ENCODE measurements around the gene ZXDB.
"Not testable (repeated sequence)": the region's sequence is repeated elsewhere in the genome, so short reads cannot be mapped to it uniquely, and the experiment has no call there.

Gene ZXDB

GRCh38 chrX:57591284-57592159 lies at the start of gene ZXDB:
ZXDB (plus strand) TSS chrX:57592011; CDS start chrX:57592049, 38 bp downstream.
- peak; percentile 61 for DNase-seq

- DNase-seq, result no peak
Measured at GRCh38 chrX:57565198-57565597, 26.6 kb upstream of the ZXDB start.

- DNase-seq, result peak; percentile 9
Measured at GRCh38 chrX:57573754-57574153, 18.1 kb upstream of the ZXDB start.

GRCh38 chrX:57582948-57583347 lies 8.9 kb upstream of the ZXDB start:
- not testable (repeated sequence) for DNase-seq

- no peak for DNase-seq
Measured at GRCh38 chrX:57583477-57583876, 8.3 kb upstream of the ZXDB start.

- DNase-seq, result no peak
Measured at GRCh38 chrX:57586360-57586759, 5.5 kb upstream of the ZXDB start.

- no peak for DNase-seq
Measured at GRCh38 chrX:57587062-57587461, 4.7 kb upstream of the ZXDB start.

GRCh38 chrX:57587607-57588006 lies 4.2 kb upstream of the ZXDB start:
- DNase-seq, result no peak

GRCh38 chrX:57592160-57592893 lies 516 bp downstream of the ZXDB start:
- peak; percentile 78 for DNase-seq

- not testable (repeated sequence) for DNase-seq
Measured at GRCh38 chrX:57592894-57593215, 1.0 kb downstream of the ZXDB start.

GRCh38 chrX:57595381-57595811 lies 3.6 kb downstream of the ZXDB start:
- no peak for DNase-seq

- DNase-seq, result no peak
Measured at GRCh38 chrX:57596109-57596508, 4.3 kb downstream of the ZXDB start.

GRCh38 chrX:57596516-57596915 lies 4.7 kb downstream of the ZXDB start:
- DNase-seq, result no peak

- no peak for DNase-seq
Measured at GRCh38 chrX:57607295-57608187, 15.7 kb downstream of the ZXDB start.

GRCh38 chrX:57613351-57613750 lies 21.5 kb downstream of the ZXDB start:
- DNase-seq, result not testable (repeated sequence)

- DNase-seq, result not testable (repeated sequence)
Measured at GRCh38 chrX:57629438-57629837, 37.6 kb downstream of the ZXDB start.

GRCh38 chrX:57640674-57641016 lies 48.8 kb downstream of the ZXDB start:
- no peak for DNase-seq

- no peak for DNase-seq
Measured at GRCh38 chrX:57641338-57641737, 49.5 kb downstream of the ZXDB start.

GRCh38 chrX:57643698-57644097 lies 51.9 kb downstream of the ZXDB start:
- DNase-seq, result no peak

- DNase-seq, result no peak
Measured at GRCh38 chrX:57647020-57647419, 55.2 kb downstream of the ZXDB start.

All from retina (tissue), 1 donor.